ENCODE results near the gene EEPD1. TPM values are rescaled to one million over a fixed set of nuclear protein-coding genes. Genes with fewer than 3 reads are reported as not detected.

EEPD1 gene
- total RNA-seq, 4 donors from 2014 or later, result 19.8 to 46.3 (median 29.3) TPM

GRCh38 chr7:36185756-36186155, 32.7 kb downstream of the EEPD1 start:
- Histone ChIP-seq H3K4me3 (no peak overlapping the region), H3K9me3 (no peaks in the 10 kb centered on the region), H3K4me1 (no peaks in the 10 kb centered on the region), H3K27me3 (no peaks in the 10 kb centered on the region), H3K36me3 (no peaks in the 10 kb centered on the region), H3K27ac (no peak overlapping the region)
- no peak for DNase-seq
- TF ChIP-seq POLR2A (IDR thresholded peaks at IDR 0.05), result no peak
- no peak for TF ChIP-seq CTCF (IDR thresholded peaks at IDR 0.05)

GRCh38 chr7:36186359-36187121, 33.5 kb downstream of the EEPD1 start:
- no peak for DNase-seq
- Histone ChIP-seq H3K4me1 (no peaks in the 10 kb centered on the region), H3K36me3 (no peaks in the 10 kb centered on the region), H3K27me3 (no peaks in the 10 kb centered on the region), H3K9me3 (no peaks in the 10 kb centered on the region), H3K4me3 (no peak overlapping the region), H3K27ac (no peak overlapping the region)
- TF ChIP-seq POLR2A (IDR thresholded peaks at IDR 0.05) (no peak), CTCF (IDR thresholded peaks at IDR 0.05) (no peak)

- Histone ChIP-seq H3K27ac (no peak overlapping the region), H3K4me3 (no peak overlapping the region), H3K9me3 (no peaks in the 10 kb centered on the region), H3K4me1 (peaks cover 0 to 11% (median 0%) of the 10 kb centered on the region in 4 donors), H3K36me3 (no peaks in the 10 kb centered on the region), H3K27me3 (no peaks in the 10 kb centered on the region)
- TF ChIP-seq CTCF (IDR thresholded peaks at IDR 0.05) (no peak), POLR2A (IDR thresholded peaks at IDR 0.05) (no peak)
- DNase-seq, result no peak
Measured at GRCh38 chr7:36188266-36188665, 35.2 kb downstream of the EEPD1 start.

GRCh38 chr7:36188906-36189305, 35.9 kb downstream of the EEPD1 start:
- no peaks in the 10 kb centered on the region for H3K27me3 ChIP-seq
- no peak for DNase-seq
- no peaks in the 10 kb centered on the region for H3K9me3 ChIP-seq
- TF ChIP-seq POLR2A (IDR thresholded peaks at IDR 0.05) (no peak), CTCF (IDR thresholded peaks at IDR 0.05) (no peak)
- no peaks in the 10 kb centered on the region for H3K36me3 ChIP-seq
- H3K27ac ChIP-seq, result no peak overlapping the region
- no peak overlapping the region for H3K4me3 ChIP-seq
- H3K4me1 ChIP-seq, result peaks cover 0 to 11% (median 0%) of the 10 kb centered on the region in 4 donors

GRCh38 chr7:36190447-36191291, 37.6 kb downstream of the EEPD1 start:
- H3K27ac ChIP-seq, result no peak overlapping the region

More at GRCh38 chr7:36190447-36191291, 37.6 kb downstream of the EEPD1 start:
- no peak overlapping the region for H3K4me3 ChIP-seq
- no peak for DNase-seq
- H3K4me1 ChIP-seq, result peaks cover 0 to 11% (median 0%) of the 10 kb centered on the region in 4 donors
- no peaks in the 10 kb centered on the region for H3K36me3 ChIP-seq
- no peaks in the 10 kb centered on the region for H3K9me3 ChIP-seq
- no peaks in the 10 kb centered on the region for H3K27me3 ChIP-seq
- TF ChIP-seq CTCF (IDR thresholded peaks at IDR 0.05) (no peak), POLR2A (IDR thresholded peaks at IDR 0.05) (no peak)

All from Peyer's patch (tissue), 4 donors.